GM23338 (cell line): Measurements from ENCODE around the gene FBXO38. TPM values are rescaled to one million over a fixed set of nuclear protein-coding genes. Genes with fewer than 3 reads are reported as not detected.

Experiments used
- ATAC-seq: fragments of 200-7000 bp; cut with Tn5 transposase; 3 replicates; pipeline ENCODE4 v1.9.1; 2020
- DNase-seq: peaks from one replicate; pipeline ENCODE4 v3.0.0-alpha.2; 2015; ENCODE audit warnings: low spot score
- H2AFZ ChIP-seq: fragments of 200-600 bp; sonication (generic); 2 replicates; pipeline ENCODE4 v1.8.0; 2016; ENCODE audit warnings: antibody characterized with exemption, mild to moderate bottlenecking, moderate library complexity
- H3F3A ChIP-seq: fragments of 200-600 bp; sonication (generic); replicated peaks from 2 replicates; pipeline ENCODE4 v1.8.0; 2017; ENCODE audit warnings: antibody characterized with exemption, mixed run types, low read depth
- H3K27ac ChIP-seq: fragments of 200-600 bp; sonication (generic); 2 replicates; pipeline ENCODE4 v1.6.1; 2016; ENCODE audit warnings: low read depth
- H3K27me3 ChIP-seq: fragments of 200-600 bp; sonication (generic); 2 replicates; pipeline ENCODE4 v1.8.0; 2016; ENCODE audit warnings: mild to moderate bottlenecking, mixed run types, moderate library complexity; ENCODE audit not compliant: insufficient read depth
- H3K36me3 ChIP-seq: fragments of 200-600 bp; sonication (generic); 2 replicates; pipeline ENCODE4 v1.8.0; 2016; ENCODE audit warnings: mild to moderate bottlenecking; ENCODE audit not compliant: insufficient read depth
- H3K4me1 ChIP-seq: fragments of 200-600 bp; sonication (generic); 2 replicates; pipeline ENCODE4 v1.8.0; 2016; ENCODE audit warnings: mild to moderate bottlenecking, moderate library complexity; ENCODE audit not compliant: insufficient read depth
- H3K4me2 ChIP-seq: fragments of 200-600 bp; sonication (generic); 2 replicates; pipeline ENCODE4 v1.7.1; 2017; ENCODE audit warnings: mixed run types
- H3K4me3 ChIP-seq: fragments of 200-600 bp; sonication (generic); 2 replicates; pipeline ENCODE4 v1.6.1; 2016; ENCODE audit warnings: mixed run types
- H3K79me2 ChIP-seq: fragments of 200-600 bp; sonication (generic); replicated peaks from 2 replicates; pipeline ENCODE4 v1.8.0; 2017; ENCODE audit warnings: mild to moderate bottlenecking; ENCODE audit not compliant: insufficient read depth
- H3K9me2 ChIP-seq: fragments of 200-600 bp; sonication (generic); 2 replicates; pipeline ENCODE4 v1.8.0; 2017; ENCODE audit not compliant: insufficient read depth
- H4K20me1 ChIP-seq: fragments of 200-600 bp; sonication (generic); replicated peaks from 2 replicates; pipeline ENCODE4 v1.8.0; 2017; ENCODE audit warnings: mild to moderate bottlenecking; ENCODE audit not compliant: insufficient read depth
- H3K27ac Mint-ChIP-seq: 2 replicates; pipeline ENCODE4 v1.8.0; 2020; ENCODE audit warnings: inconsistent platforms, mild to moderate bottlenecking, moderate library complexity, mixed read lengths
- H3K27me3 Mint-ChIP-seq: 3 replicates; pipeline ENCODE4 v1.8.0; 2022; ENCODE audit warnings: low read depth, mild to moderate bottlenecking, moderate library complexity, mixed read lengths, inconsistent platforms; ENCODE audit not compliant: insufficient read depth, poor library complexity
- H3K36me3 Mint-ChIP-seq: 3 replicates; pipeline ENCODE4 v1.8.0; 2021; ENCODE audit warnings: low read depth, mild to moderate bottlenecking, inconsistent platforms, moderate library complexity, mixed read lengths
- H3K4me1 Mint-ChIP-seq: 3 replicates; pipeline ENCODE4 v1.8.0; 2020; ENCODE audit warnings: mild to moderate bottlenecking, inconsistent platforms, mixed read lengths
- H3K4me3 Mint-ChIP-seq: 3 replicates; pipeline ENCODE4 v1.8.0; 2021; ENCODE audit warnings: moderate library complexity, mild to moderate bottlenecking, inconsistent platforms, mixed read lengths
- H3K9me3 Mint-ChIP-seq: 3 replicates; pipeline ENCODE4 v1.8.0; 2020; ENCODE audit warnings: moderate library complexity, mild to moderate bottlenecking, inconsistent platforms, mixed read lengths
- EZH2 ChIP-seq: fragments of 200-600 bp; sonication (generic); IDR thresholded peaks from one replicate; pipeline ENCODE4 v1.8.0; 2017; ENCODE audit warnings: antibody characterized with exemption, mild to moderate bottlenecking, low read depth; ENCODE audit not compliant: unreplicated experiment
- EZH2phosphoT487 ChIP-seq: fragments of 200-600 bp; sonication (generic); IDR thresholded peaks from one replicate; pipeline ENCODE4 v1.8.1; 2018; ENCODE audit warnings: antibody characterized with exemption; ENCODE audit not compliant: unreplicated experiment
- JUNB ChIP-seq: IDR thresholded peaks from one replicate; pipeline ENCODE4 v1.6.1; 2016; ENCODE audit warnings: antibody characterized with exemption; ENCODE audit not compliant: unreplicated experiment
- POLR2AphosphoS5 ChIP-seq: IDR thresholded peaks from 2 replicates; pipeline ENCODE4 v1.6.1; 2016; ENCODE audit warnings: antibody characterized with exemption, low read depth
- ZNF114 ChIP-seq: fragments of 250-450 bp; sonication (Bioruptor Pico); IDR thresholded peaks from 2 replicates; pipeline ENCODE4 v1.5.0; 2020; ENCODE audit warnings: mild to moderate bottlenecking, moderate library complexity
- ZNF331 ChIP-seq: fragments of 250-450 bp; sonication (Bioruptor Pico); IDR thresholded peaks from 2 replicates; pipeline ENCODE4 v1.5.0; 2020; ENCODE audit warnings: low read depth, mild to moderate bottlenecking, moderate library complexity
- polyA plus RNA-seq: library from polyadenylated mRNA; unstranded; fragments of >200 nt; fragmentation: Nextera tagmentation; extraction: Ambion mirVana; gene quantifications from 2 replicates; pipeline ENCODE4 v1.2.1, GENCODE V29; 2016
- total RNA-seq: library from RNA; depleted of rRNA; stranded (reverse); fragments of >200 nt; shearing (Covaris generic); gene quantifications from 2 replicates; pipeline ENCODE4 v1.2.3, GENCODE V29; 2014
- TF ChIP-seq, protein P1 (sequence below): fragments of 250-450 bp; sonication (Bioruptor Pico); IDR thresholded peaks from 2 replicates; pipeline ENCODE4 v1.5.0; 2020; ENCODE audit warnings: mild to moderate bottlenecking, moderate library complexity
- TF ChIP-seq, protein P2 (sequence below), 2 experiments: fragments of 200-600 bp in 1 of 2; sonication (generic) in 1 of 2; conservative IDR thresholded peaks; 2 replicates each; pipeline versions ENCODE4 v1.5.1 to v1.6.1; 2016 to 2017; ENCODE audit warnings: antibody characterized with exemption in 2 of 2, low read depth in 2 of 2, mild to moderate bottlenecking in 2 of 2, moderate library complexity in 1 of 2
- TF ChIP-seq, protein P3 (sequence below): IDR thresholded peaks from 2 replicates; pipeline ENCODE4 v1.6.1; 2016; ENCODE audit warnings: antibody characterized with exemption

FBXO38 gene
- total and polyA plus RNA-seq, 2 experiments from 2014 or later = 13.3 to 45.6 TPM

DNA sequence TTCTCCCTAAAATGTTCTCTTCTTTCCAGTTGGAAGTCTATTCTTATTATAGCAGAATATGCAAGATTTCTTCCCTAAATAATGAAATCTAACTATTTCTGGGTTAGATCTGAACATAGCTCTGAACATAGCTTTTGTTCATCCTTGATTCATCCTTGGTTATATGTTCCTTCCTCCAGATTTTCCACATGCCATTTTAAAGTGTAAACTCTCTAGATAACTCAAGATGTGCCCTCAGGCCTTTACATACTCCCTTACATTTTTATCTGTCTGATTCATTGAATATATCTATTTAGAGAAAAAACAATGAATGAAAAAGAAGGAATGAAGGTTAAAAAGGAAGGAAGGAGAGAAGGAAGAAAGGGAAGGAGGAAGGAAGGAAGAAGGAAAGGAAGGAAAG is 100.9 kb downstream of the FBXO38 start:
- Mint-ChIP-seq H3K4me1 (peaks cover 3% of the 10 kb centered on the region), H3K27me3 (no peaks in the 10 kb centered on the region), H3K27ac (no peak overlapping the region), H3K4me3 (no peak overlapping the region), H3K36me3 (no peaks in the 10 kb centered on the region), H3K9me3 (no peaks in the 10 kb centered on the region; the same call in 2 of the 3 replicates)
- Histone ChIP-seq H2AFZ (no peak overlapping the region), H3K9me2 (no peaks in the 10 kb centered on the region), H3K4me1 (peaks cover 8% of the 10 kb centered on the region; the same call in 1 of the 2 replicates), H3K79me2 (no peaks in the 10 kb centered on the region), H3K27me3 (peaks cover 29% of the 10 kb centered on the region), H3K36me3 (no peaks in the 10 kb centered on the region), H4K20me1 (no peaks in the 10 kb centered on the region; the same call in 1 of the 2 replicates), H3K4me3 (no peak overlapping the region), H3K27ac (no peak overlapping the region), H3K4me2 (no peak overlapping the region), H3F3A (no peaks in the 10 kb centered on the region)
- TF ChIP-seq, protein P1, sequence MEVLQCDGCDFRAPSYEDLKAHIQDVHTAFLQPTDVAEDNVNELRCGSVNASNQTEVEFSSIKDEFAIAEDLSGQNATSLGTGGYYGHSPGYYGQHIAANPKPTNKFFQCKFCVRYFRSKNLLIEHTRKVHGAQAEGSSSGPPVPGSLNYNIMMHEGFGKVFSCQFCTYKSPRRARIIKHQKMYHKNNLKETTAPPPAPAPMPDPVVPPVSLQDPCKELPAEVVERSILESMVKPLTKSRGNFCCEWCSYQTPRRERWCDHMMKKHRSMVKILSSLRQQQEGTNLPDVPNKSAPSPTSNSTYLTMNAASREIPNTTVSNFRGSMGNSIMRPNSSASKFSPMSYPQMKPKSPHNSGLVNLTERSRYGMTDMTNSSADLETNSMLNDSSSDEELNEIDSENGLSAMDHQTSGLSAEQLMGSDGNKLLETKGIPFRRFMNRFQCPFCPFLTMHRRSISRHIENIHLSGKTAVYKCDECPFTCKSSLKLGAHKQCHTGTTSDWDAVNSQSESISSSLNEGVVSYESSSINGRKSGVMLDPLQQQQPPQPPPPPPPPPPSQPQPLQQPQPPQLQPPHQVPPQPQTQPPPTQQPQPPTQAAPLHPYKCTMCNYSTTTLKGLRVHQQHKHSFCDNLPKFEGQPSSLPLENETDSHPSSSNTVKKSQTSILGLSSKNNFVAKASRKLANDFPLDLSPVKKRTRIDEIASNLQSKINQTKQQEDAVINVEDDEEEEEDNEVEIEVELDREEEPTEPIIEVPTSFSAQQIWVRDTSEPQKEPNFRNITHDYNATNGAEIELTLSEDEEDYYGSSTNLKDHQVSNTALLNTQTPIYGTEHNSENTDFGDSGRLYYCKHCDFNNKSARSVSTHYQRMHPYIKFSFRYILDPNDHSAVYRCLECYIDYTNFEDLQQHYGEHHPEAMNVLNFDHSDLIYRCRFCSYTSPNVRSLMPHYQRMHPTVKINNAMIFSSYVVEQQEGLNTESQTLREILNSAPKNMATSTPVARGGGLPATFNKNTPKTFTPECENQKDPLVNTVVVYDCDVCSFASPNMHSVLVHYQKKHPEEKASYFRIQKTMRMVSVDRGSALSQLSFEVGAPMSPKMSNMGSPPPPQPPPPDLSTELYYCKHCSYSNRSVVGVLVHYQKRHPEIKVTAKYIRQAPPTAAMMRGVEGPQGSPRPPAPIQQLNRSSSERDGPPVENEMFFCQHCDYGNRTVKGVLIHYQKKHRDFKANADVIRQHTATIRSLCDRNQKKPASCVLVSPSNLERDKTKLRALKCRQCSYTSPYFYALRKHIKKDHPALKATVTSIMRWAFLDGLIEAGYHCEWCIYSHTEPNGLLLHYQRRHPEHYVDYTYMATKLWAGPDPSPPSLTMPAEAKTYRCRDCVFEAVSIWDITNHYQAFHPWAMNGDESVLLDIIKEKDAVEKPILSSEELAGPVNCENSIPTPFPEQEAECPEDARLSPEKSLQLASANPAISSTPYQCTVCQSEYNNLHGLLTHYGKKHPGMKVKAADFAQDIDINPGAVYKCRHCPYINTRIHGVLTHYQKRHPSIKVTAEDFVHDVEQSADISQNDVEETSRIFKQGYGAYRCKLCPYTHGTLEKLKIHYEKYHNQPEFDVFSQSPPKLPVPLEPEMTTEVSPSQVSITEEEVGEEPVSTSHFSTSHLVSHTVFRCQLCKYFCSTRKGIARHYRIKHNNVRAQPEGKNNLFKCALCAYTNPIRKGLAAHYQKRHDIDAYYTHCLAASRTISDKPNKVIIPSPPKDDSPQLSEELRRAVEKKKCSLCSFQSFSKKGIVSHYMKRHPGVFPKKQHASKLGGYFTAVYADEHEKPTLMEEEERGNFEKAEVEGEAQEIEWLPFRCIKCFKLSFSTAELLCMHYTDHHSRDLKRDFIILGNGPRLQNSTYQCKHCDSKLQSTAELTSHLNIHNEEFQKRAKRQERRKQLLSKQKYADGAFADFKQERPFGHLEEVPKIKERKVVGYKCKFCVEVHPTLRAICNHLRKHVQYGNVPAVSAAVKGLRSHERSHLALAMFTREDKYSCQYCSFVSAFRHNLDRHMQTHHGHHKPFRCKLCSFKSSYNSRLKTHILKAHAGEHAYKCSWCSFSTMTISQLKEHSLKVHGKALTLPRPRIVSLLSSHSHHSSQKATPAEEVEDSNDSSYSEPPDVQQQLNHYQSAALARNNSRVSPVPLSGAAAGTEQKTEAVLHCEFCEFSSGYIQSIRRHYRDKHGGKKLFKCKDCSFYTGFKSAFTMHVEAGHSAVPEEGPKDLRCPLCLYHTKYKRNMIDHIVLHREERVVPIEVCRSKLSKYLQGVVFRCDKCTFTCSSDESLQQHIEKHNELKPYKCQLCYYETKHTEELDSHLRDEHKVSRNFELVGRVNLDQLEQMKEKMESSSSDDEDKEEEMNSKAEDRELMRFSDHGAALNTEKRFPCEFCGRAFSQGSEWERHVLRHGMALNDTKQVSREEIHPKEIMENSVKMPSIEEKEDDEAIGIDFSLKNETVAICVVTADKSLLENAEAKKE = no peak
- TF ChIP-seq, protein P2, sequence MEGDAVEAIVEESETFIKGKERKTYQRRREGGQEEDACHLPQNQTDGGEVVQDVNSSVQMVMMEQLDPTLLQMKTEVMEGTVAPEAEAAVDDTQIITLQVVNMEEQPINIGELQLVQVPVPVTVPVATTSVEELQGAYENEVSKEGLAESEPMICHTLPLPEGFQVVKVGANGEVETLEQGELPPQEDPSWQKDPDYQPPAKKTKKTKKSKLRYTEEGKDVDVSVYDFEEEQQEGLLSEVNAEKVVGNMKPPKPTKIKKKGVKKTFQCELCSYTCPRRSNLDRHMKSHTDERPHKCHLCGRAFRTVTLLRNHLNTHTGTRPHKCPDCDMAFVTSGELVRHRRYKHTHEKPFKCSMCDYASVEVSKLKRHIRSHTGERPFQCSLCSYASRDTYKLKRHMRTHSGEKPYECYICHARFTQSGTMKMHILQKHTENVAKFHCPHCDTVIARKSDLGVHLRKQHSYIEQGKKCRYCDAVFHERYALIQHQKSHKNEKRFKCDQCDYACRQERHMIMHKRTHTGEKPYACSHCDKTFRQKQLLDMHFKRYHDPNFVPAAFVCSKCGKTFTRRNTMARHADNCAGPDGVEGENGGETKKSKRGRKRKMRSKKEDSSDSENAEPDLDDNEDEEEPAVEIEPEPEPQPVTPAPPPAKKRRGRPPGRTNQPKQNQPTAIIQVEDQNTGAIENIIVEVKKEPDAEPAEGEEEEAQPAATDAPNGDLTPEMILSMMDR (conservative IDR thresholded peaks at IDR 0.05; ENCODE audit: low read depth in 2 of 2) = no peak
- no peak for TF ChIP-seq EZH2
- TF ChIP-seq POLR2AphosphoS5 = no peak
- no peak for TF ChIP-seq EZH2phosphoT487
- no peak for TF ChIP-seq ZNF114
- TF ChIP-seq, protein P3, sequence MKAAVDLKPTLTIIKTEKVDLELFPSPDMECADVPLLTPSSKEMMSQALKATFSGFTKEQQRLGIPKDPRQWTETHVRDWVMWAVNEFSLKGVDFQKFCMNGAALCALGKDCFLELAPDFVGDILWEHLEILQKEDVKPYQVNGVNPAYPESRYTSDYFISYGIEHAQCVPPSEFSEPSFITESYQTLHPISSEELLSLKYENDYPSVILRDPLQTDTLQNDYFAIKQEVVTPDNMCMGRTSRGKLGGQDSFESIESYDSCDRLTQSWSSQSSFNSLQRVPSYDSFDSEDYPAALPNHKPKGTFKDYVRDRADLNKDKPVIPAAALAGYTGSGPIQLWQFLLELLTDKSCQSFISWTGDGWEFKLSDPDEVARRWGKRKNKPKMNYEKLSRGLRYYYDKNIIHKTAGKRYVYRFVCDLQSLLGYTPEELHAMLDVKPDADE = no peak
- TF ChIP-seq JUNB = no peak
- TF ChIP-seq ZNF331 = no peak
- no peak for ATAC-seq
- no peak for DNase-seq
